ENCODE data around the gene CDYL. TPM values are rescaled to one million over a fixed set of nuclear protein-coding genes. Genes with fewer than 3 reads are reported as not detected.
"Not testable (repeated sequence)": the region's sequence is repeated elsewhere in the genome, so short reads cannot be mapped to it uniquely, and the experiment has no call there.

Gene CDYL
- total and polyA plus RNA-seq, 2 experiments from 2014 or later: 38.0 to 60.8 TPM

DNA sequence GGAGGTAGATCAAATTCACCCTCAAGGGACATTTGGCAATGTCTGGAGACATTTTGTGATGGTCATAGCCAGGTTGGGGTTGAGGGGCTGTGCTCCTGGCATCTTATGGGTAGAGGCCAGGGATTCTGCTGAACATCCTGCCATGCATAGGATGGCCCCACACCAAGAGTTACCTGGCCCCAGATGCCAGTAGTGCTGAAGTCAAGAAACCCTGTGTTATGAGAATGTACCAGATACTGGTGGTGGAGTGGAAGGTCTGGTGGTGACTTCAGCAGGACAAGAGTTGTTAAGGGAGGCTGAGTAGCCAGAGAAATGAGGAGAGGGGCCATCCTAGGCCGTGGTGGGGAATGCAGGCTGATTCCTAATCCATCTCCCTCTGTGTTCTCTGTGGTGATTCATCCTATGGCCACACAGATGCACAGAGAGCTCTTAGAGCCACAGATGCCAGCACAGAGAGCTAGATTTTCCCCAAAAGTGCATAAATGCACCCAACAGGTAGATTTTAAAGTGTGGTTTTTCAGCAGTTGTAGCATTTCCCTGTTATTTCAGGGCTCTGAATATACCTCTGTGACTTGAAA, 43.6 kb downstream of the CDYL start:
- no peaks in the 10 kb centered on the region for H3K27me3 ChIP-seq
- TF ChIP-seq, protein P1, sequence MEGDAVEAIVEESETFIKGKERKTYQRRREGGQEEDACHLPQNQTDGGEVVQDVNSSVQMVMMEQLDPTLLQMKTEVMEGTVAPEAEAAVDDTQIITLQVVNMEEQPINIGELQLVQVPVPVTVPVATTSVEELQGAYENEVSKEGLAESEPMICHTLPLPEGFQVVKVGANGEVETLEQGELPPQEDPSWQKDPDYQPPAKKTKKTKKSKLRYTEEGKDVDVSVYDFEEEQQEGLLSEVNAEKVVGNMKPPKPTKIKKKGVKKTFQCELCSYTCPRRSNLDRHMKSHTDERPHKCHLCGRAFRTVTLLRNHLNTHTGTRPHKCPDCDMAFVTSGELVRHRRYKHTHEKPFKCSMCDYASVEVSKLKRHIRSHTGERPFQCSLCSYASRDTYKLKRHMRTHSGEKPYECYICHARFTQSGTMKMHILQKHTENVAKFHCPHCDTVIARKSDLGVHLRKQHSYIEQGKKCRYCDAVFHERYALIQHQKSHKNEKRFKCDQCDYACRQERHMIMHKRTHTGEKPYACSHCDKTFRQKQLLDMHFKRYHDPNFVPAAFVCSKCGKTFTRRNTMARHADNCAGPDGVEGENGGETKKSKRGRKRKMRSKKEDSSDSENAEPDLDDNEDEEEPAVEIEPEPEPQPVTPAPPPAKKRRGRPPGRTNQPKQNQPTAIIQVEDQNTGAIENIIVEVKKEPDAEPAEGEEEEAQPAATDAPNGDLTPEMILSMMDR (IDR thresholded peaks at IDR 0.05; ENCODE audit: low read depth, low read length): no peak
- no peak overlapping the region for H3K27ac ChIP-seq
- DNase-seq (ENCODE audit: low read depth in 1 of 2, low spot score in 1 of 2): no peak
- H3K36me3 ChIP-seq: no peaks in the 10 kb centered on the region
- H3K9me3 ChIP-seq (ENCODE audit: low read depth): no peaks in the 10 kb centered on the region
- H3K4me1 ChIP-seq (ENCODE audit: low read depth): no peaks in the 10 kb centered on the region
- no peak overlapping the region for H3K4me3 ChIP-seq

DNA sequence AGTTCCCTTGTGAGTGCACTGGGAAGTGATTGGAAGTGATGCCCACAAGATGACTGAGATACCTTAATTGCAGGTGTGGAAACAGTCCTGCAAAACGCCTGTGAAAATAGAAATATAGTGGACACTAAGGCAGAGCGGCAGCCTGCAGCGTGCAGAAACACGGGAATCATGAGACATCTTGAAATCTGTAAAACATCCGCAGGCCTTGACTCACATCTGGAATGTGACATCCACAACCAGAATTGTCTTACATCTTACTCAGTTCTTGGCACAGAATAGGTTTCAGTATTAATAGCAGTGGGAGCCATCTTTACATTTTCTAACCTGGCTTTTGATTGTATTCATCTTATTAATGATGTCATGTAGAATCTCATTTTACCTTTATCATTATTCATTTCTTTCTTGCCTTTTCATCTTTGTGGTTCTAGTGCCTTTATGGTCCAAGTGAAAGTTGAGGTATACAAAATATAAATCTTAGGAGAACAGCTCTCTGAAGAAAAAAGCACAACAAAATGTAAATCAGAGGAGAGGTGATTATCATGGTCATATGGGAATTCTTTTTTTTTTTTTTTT, 44.6 kb downstream of the CDYL start:
- H3K36me3 ChIP-seq: no peaks in the 10 kb centered on the region
- H3K27me3 ChIP-seq: no peaks in the 10 kb centered on the region
- H3K27ac ChIP-seq: no peak overlapping the region
- H3K4me1 ChIP-seq (ENCODE audit: low read depth): no peaks in the 10 kb centered on the region
- H3K9me3 ChIP-seq (ENCODE audit: low read depth): no peaks in the 10 kb centered on the region
- TF ChIP-seq, protein P1 (IDR thresholded peaks at IDR 0.05; ENCODE audit: low read depth, low read length): no peak
- peak in 1 of 2 donors; percentile 34 for DNase-seq (ENCODE audit: low read depth in 1 of 2, low spot score in 1 of 2)
- no peak overlapping the region for H3K4me3 ChIP-seq

DNA sequence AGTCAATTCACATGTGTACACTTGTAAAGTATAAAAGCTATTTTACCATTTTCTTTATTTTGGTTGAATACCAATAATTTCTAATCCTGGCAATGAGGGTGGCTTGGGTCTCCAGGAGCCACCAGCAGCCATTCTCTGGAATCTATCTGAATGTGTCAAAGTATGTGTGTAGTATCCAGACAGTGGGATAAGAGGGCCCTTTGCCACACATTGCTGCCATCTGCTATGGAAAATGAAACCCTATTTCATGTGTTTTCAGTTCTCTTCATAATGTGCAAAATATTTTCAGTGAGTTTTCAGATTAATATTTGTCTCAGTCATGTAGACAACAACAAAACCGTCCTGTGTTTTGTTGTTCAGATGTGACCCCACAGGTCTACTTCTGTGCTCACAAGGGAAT, 46.3 kb downstream of the CDYL start:
- Histone ChIP-seq H3K9me3 (ENCODE audit: low read depth) (no peaks in the 10 kb centered on the region), H3K27me3 (no peaks in the 10 kb centered on the region), H3K4me1 (ENCODE audit: low read depth) (no peaks in the 10 kb centered on the region), H3K36me3 (no peaks in the 10 kb centered on the region), H3K4me3 (no peak overlapping the region), H3K27ac (no peak overlapping the region)
- TF ChIP-seq, protein P1 (IDR thresholded peaks at IDR 0.05; ENCODE audit: low read depth, low read length): no peak
- no peak for DNase-seq (ENCODE audit: low read depth in 1 of 2, low spot score in 1 of 2)

DNA sequence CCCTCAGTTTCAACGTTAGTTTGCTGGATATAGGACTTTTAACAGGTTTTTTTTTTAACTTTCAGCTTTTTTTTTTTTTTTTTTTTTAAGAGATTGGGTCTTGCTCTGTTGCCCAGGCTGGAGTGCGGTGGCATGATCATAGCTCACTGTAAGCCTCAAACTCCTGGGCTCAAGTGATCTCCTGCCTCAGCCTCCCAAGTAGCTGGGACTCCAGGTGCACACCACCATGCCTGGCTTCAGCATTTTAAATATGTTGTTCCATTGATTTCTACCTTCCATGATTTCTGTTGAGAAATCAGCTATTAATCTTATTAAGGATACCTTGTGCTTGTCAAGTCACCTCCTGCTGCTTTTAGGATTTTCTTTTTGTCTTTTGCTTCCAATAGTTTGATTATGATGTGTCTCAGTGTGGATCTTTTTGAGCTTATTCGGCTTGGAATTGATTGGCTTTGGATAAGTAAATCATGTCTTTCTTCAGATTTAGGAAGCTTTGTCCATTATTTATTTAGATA, 52.0 kb downstream of the CDYL start:
- Histone ChIP-seq H3K9me3 (ENCODE audit: low read depth) (no peaks in the 10 kb centered on the region), H3K36me3 (no peaks in the 10 kb centered on the region), H3K27ac (no peak overlapping the region), H3K4me1 (ENCODE audit: low read depth) (no peaks in the 10 kb centered on the region), H3K27me3 (no peaks in the 10 kb centered on the region), H3K4me3 (no peak overlapping the region)
- TF ChIP-seq, protein P1 (IDR thresholded peaks at IDR 0.05; ENCODE audit: low read depth, low read length): no peak
- no peak for DNase-seq (ENCODE audit: low read depth in 1 of 2, low spot score in 1 of 2)

DNA sequence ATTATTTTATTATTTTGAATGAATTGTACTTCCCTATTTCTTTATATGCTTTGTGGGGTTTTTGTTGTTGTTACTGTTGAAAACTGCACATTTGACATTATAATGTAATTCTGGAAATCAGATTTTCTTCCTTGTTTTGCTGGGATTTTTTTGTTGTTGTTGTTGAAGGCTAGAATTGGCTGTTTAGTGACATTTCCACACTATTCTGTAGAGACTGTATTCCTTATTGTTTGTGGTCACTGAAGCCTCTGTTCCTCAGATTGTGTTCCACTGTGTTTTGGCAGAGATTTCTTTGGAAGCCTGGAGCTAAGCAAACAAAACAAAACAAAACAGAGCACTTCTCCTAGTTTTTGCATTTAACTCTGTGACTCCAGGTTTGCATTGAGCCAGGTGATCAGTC, 52.9 kb downstream of the CDYL start:
- H3K36me3 ChIP-seq: no peaks in the 10 kb centered on the region
- no peak overlapping the region for H3K27ac ChIP-seq
- H3K9me3 ChIP-seq (ENCODE audit: low read depth): no peaks in the 10 kb centered on the region
- no peak for DNase-seq (ENCODE audit: low read depth in 1 of 2, low spot score in 1 of 2)
- no peak overlapping the region for H3K4me3 ChIP-seq
- H3K4me1 ChIP-seq (ENCODE audit: low read depth): no peaks in the 10 kb centered on the region
- no peaks in the 10 kb centered on the region for H3K27me3 ChIP-seq
- TF ChIP-seq, protein P1 (IDR thresholded peaks at IDR 0.05; ENCODE audit: low read depth, low read length): no peak

DNA sequence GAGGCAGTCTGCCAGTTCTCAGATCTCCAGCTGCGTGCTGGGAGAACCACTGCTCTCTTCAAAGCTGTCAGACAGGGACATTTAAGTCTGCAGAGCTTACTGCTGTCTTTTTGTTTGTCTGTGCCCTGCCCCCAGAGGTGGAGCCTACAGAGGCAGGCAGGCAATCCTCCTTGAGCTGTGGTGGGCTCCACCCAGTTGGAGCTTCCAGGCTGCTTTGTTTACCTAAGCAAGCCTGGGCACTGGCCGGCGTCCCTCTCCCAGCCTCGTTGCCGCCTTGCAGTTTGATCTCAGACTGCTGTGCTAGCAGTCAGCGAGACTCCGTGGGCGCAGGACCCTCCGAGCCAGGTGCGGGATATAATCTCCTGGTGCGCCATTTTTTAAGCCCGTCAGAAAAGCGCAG, 59.3 kb downstream of the CDYL start:
- DNase-seq (ENCODE audit: low read depth in 1 of 2, low spot score in 1 of 2); H3K9me3 ChIP-seq (ENCODE audit: low read depth): not testable (repeated sequence)

More for the DNA sequence above, 59.3 kb downstream of the CDYL start:
- not testable (repeated sequence) for H3K36me3 ChIP-seq; H3K4me1 ChIP-seq (ENCODE audit: low read depth); H3K27me3 ChIP-seq; H3K27ac ChIP-seq; H3K4me3 ChIP-seq

All from cardiac muscle cell (in vitro differentiated cells and primary cell).